CD14-positive monocyte (primary cell): ENCODE measurements around the gene BOC. TPM values are rescaled to one million over a fixed set of nuclear protein-coding genes. Genes with fewer than 3 reads are reported as not detected.

Experiments
- DNase-seq, 3 donors: peaks; one replicate each; pipeline ENCODE4 v3.0.0-alpha.2; 2011 to 2022
- H2AFZ ChIP-seq: 2 replicates; pipeline ENCODE4 v1.6.0; 2012; ENCODE audit warnings: mild to moderate bottlenecking, low read depth, low read length, inconsistent platforms; ENCODE audit not compliant: insufficient read depth, poor library complexity, severe bottlenecking
- H3K27ac ChIP-seq, 2 donors: 1 replicate in 1 of 2; 2 replicates in 1 of 2; pipeline ENCODE4 v1.5.1; 2012 to 2013; ENCODE audit warnings: low read length in 2 of 2, control low read depth in 1 of 2, inconsistent platforms in 1 of 2, low read depth in 1 of 2, mild to moderate bottlenecking in 1 of 2
- H3K27me3 ChIP-seq, 2 donors: one replicate each; pipeline versions ENCODE4 v1.6.0 to v1.6.1; 2011 to 2013; ENCODE audit warnings: low read length in 2 of 2; ENCODE audit not compliant: control insufficient read depth in 2 of 2, insufficient read depth in 2 of 2
- H3K36me3 ChIP-seq, 2 donors: replicated peaks in 1 of 2; 1 replicate in 1 of 2; 2 replicates in 1 of 2; pipeline versions ENCODE4 v1.5.1 to v1.6.1; 2012 to 2013; ENCODE audit warnings: low read length in 2 of 2, control low read depth in 1 of 2, inconsistent platforms in 1 of 2, mild to moderate bottlenecking in 1 of 2; ENCODE audit not compliant: insufficient read depth in 2 of 2, control insufficient read depth in 1 of 2
- H3K4me1 ChIP-seq, 2 donors: 1 replicate in 1 of 2; 2 replicates in 1 of 2; pipeline versions ENCODE4 v1.5.1 to v1.6.1; 2012 to 2013; ENCODE audit warnings: low read length in 2 of 2, control low read depth in 1 of 2, inconsistent platforms in 1 of 2, mild to moderate bottlenecking in 1 of 2, moderate library complexity in 1 of 2; ENCODE audit not compliant: insufficient read depth in 2 of 2, control insufficient read depth in 1 of 2
- H3K4me2 ChIP-seq: replicated peaks from 2 replicates; pipeline ENCODE3; 2012; ENCODE audit warnings: low read length, moderate library complexity, mild to moderate bottlenecking; ENCODE audit not compliant: poor library complexity, severe bottlenecking; ENCODE audit errors: extremely low read depth
- H3K4me3 ChIP-seq, 3 experiments: fragments of 200-600 bp in 1 of 3; sonication (generic) in 1 of 3; replicated peaks in 1 of 3; 1 replicate in 2 of 3; 2 replicates in 1 of 3; pipeline ENCODE4 v1.5.1; 2011 to 2013; ENCODE audit warnings: low read length in 3 of 3, mild to moderate bottlenecking in 3 of 3, control low read depth in 2 of 3, low read depth in 2 of 3, inconsistent platforms in 1 of 3, moderate library complexity in 1 of 3
- H3K79me2 ChIP-seq: 2 replicates; pipeline ENCODE4 v1.6.0; 2012; ENCODE audit warnings: mild to moderate bottlenecking, control low read depth, inconsistent platforms, low read length, moderate library complexity; ENCODE audit not compliant: insufficient read depth
- H3K9ac ChIP-seq: 2 replicates; pipeline ENCODE4 v1.6.0; 2017; ENCODE audit warnings: low read length, mild to moderate bottlenecking; ENCODE audit not compliant: insufficient read depth, poor library complexity, severe bottlenecking
- H3K9me3 ChIP-seq, 2 donors: replicated peaks in 1 of 2; 1 replicate in 1 of 2; 2 replicates in 1 of 2; pipeline versions ENCODE4 v1.5.1 to v1.6.1; 2012 to 2013; ENCODE audit warnings: low read length in 2 of 2, control low read depth in 1 of 2; ENCODE audit not compliant: control insufficient read depth in 1 of 2, insufficient read depth in 1 of 2
- H4K20me1 ChIP-seq: 2 replicates; pipeline ENCODE4 v1.6.0; 2012; ENCODE audit warnings: mild to moderate bottlenecking, low read length, control low read depth, moderate library complexity; ENCODE audit not compliant: insufficient read depth
- H3K27ac Mint-ChIP-seq, 7 donors: one replicate each; pipeline ENCODE4 v1.8.0; 2020; ENCODE audit warnings: mild to moderate bottlenecking in 7 of 7, mixed read lengths in 7 of 7, moderate library complexity in 6 of 7, inconsistent platforms in 2 of 7
- H3K27me3 Mint-ChIP-seq, 3 donors: one replicate each; pipeline ENCODE4 v1.8.0; 2021 to 2022; ENCODE audit warnings: low read depth in 3 of 3, mild to moderate bottlenecking in 3 of 3, mixed read lengths in 3 of 3, moderate library complexity in 3 of 3, inconsistent platforms in 1 of 3
- H3K36me3 Mint-ChIP-seq, 2 donors: one replicate each; pipeline ENCODE4 v1.8.0; 2020; ENCODE audit warnings: mixed read lengths in 2 of 2, inconsistent platforms in 1 of 2, mild to moderate bottlenecking in 1 of 2
- H3K4me1 Mint-ChIP-seq: one replicate; pipeline ENCODE4 v1.8.0; 2020; ENCODE audit warnings: mild to moderate bottlenecking, mixed read lengths
- H3K4me3 Mint-ChIP-seq, 2 donors: one replicate each; pipeline ENCODE4 v1.8.0; 2020; ENCODE audit warnings: mild to moderate bottlenecking in 2 of 2, mixed read lengths in 2 of 2, moderate library complexity in 1 of 2
- H3K9me3 Mint-ChIP-seq, 7 donors: one replicate each; pipeline ENCODE4 v1.8.0; 2020 to 2022; ENCODE audit warnings: mixed read lengths in 7 of 7, mild to moderate bottlenecking in 6 of 7, moderate library complexity in 6 of 7, inconsistent platforms in 2 of 7
- CTCF ChIP-seq: fragments of 200-600 bp; IDR thresholded peaks from one replicate; pipeline ENCODE4 v1.8.0; 2022; ENCODE audit warnings: antibody characterized with exemption, mild to moderate bottlenecking
- WGBS: methylation state at CpG from one replicate; pipeline ENCODE4 v1.1.5; 2013; ENCODE audit warnings: missing lambda C conversion rate; ENCODE audit not compliant: insufficient coverage; 5-methylcytosine and 5-hydroxymethylcytosine counted together
- intact Hi-C, 2 donors: fragments of 100-400 bp; cut with micrococcal nuclease; formaldehyde crosslinking; loops; one replicate each; pipeline versions ENCODE4 v1.15.0 to v1.15.1; 2023
- polyA plus RNA-seq, 3 donors: library from polyadenylated mRNA; depleted of rRNA in 1 of 3; unstranded in 2 of 3; stranded (reverse) in 1 of 3; fragments of 300-500 nt in 2 of 3; fragments of >200 nt in 1 of 3; fragmentation: Illumina TruSeq in 2 of 3; gene quantifications; 1 replicate in 2 of 3; 2 replicates in 1 of 3; pipeline ENCODE4 v1.2.3, GENCODE V29; 2012 to 2021

The BOC gene
- polyA plus RNA-seq, 3 donors = not detected

- Histone ChIP-seq H3K9me3 (no peaks in the 10 kb centered on the region), H3K27me3 (peaks cover 44 to 52% of the 10 kb centered on the region in 2 donors), H3K4me1 (peaks cover 11 to 19% of the 10 kb centered on the region in 2 donors), H3K27ac (no peak overlapping the region), H3K79me2 (no peaks in the 10 kb centered on the region), H3K4me2 (no peak overlapping the region), H3K36me3 (no peaks in the 10 kb centered on the region), H3K4me3 (no peak overlapping the region), H2AFZ (no peak overlapping the region), H4K20me1 (no peaks in the 10 kb centered on the region), H3K9ac (no peak overlapping the region)
- peaks cover 59 to 66% (median 64%) of the 10 kb centered on the region in 3 donors for H3K27me3 Mint-ChIP-seq
- no peak for DNase-seq
- H3K4me1 Mint-ChIP-seq = peaks cover 23% of the 10 kb centered on the region
- H3K4me3 Mint-ChIP-seq = peak overlapping the region in 1 of 2 donors; percentile 92
- peaks cover 3 to 13% of the 10 kb centered on the region in 2 donors for H3K36me3 Mint-ChIP-seq
- TF ChIP-seq CTCF = no peak
- no CpG with 5 or more reads among the region's 7 CpGs for WGBS
- peaks cover 0 to 16% (median 6%) of the 10 kb centered on the region in 7 donors for H3K9me3 Mint-ChIP-seq
- intact Hi-C loops = no loop called here
- no peak overlapping the region for H3K27ac Mint-ChIP-seq
Observed at GRCh38 chr3:113213896-113214587, 2.7 kb downstream of the BOC start.

GRCh38 chr3:113214917-113215595 is 3.7 kb downstream of the BOC start:
- H3K9ac ChIP-seq = no peak overlapping the region
- Mint-ChIP-seq H3K27ac (no peak overlapping the region), H3K36me3 (peaks cover 3 to 10% of the 10 kb centered on the region in 2 donors), H3K4me1 (peaks cover 23% of the 10 kb centered on the region), H3K27me3 (peaks cover 49 to 56% (median 54%) of the 10 kb centered on the region in 3 donors), H3K4me3 (no peak overlapping the region), H3K9me3 (peaks cover 0 to 14% (median 6%) of the 10 kb centered on the region in 7 donors)
- no peaks in the 10 kb centered on the region for H4K20me1 ChIP-seq
- H3K4me3 ChIP-seq = no peak overlapping the region
- 91% methylated on average over 1 of the region's 2 CpGs for WGBS
- intact Hi-C loops = no loop called here
- no peaks in the 10 kb centered on the region for H3K36me3 ChIP-seq
- TF ChIP-seq CTCF = no peak
- no peaks in the 10 kb centered on the region for H3K79me2 ChIP-seq
- no peak overlapping the region for H3K4me2 ChIP-seq
- H3K27ac ChIP-seq = no peak overlapping the region
- peaks cover 38 to 42% of the 10 kb centered on the region in 2 donors for H3K27me3 ChIP-seq
- H3K4me1 ChIP-seq = peaks cover 11 to 19% of the 10 kb centered on the region in 2 donors
- no peaks in the 10 kb centered on the region for H3K9me3 ChIP-seq
- H2AFZ ChIP-seq = no peak overlapping the region
- DNase-seq = no peak
